Heart left ventricle (tissue), 16 donors: Measurements from ENCODE around the gene PHAF1. TPM values are rescaled to one million over a fixed set of nuclear protein-coding genes. Genes with fewer than 3 reads are reported as not detected.

Experiments
- ATAC-seq, 4 donors: fragments of 200-7000 bp; cut with Tn5 transposase; one replicate each; pipeline ENCODE4 v1.9.1; 2020 to 2022; ENCODE audit warnings: moderate library complexity in 4 of 4, mild to moderate bottlenecking in 3 of 4, moderate number of reproducible peaks in 1 of 4
- DNase-seq, 5 donors: peaks; one replicate each; pipeline ENCODE4 v3.0.0-alpha.2; 2020
- H3K27ac ChIP-seq, 12 donors: fragments of 200-600 bp; sonication (generic) in 4 of 12; one replicate each; pipeline versions ENCODE4 v1.5.0 to v1.8.0; 2016 to 2022; ENCODE audit warnings: mild to moderate bottlenecking in 2 of 12
- H3K27me3 ChIP-seq, 9 donors: fragments of 200-600 bp; sonication (generic) in 2 of 9; one replicate each; pipeline versions ENCODE4 v1.5.1 to v1.8.0; 2016 to 2022; ENCODE audit warnings: mild to moderate bottlenecking in 3 of 9
- H3K36me3 ChIP-seq, 9 donors: fragments of 200-600 bp; sonication (generic) in 2 of 9; one replicate each; pipeline versions ENCODE4 v1.5.0 to v1.8.0; 2018 to 2022; ENCODE audit warnings: mild to moderate bottlenecking in 2 of 9
- H3K4me1 ChIP-seq, 12 donors: fragments of 200-600 bp; sonication (generic) in 4 of 12; one replicate each; pipeline versions ENCODE4 v1.5.0 to v1.8.0; 2016 to 2022; ENCODE audit warnings: mild to moderate bottlenecking in 3 of 12
- H3K4me3 ChIP-seq, 12 donors: fragments of 200-600 bp; sonication (generic) in 4 of 12; one replicate each; pipeline versions ENCODE4 v1.5.0 to v1.8.0; 2017 to 2022; ENCODE audit warnings: mild to moderate bottlenecking in 9 of 12, moderate library complexity in 4 of 12
- H3K9me3 ChIP-seq, 12 donors: fragments of 200-600 bp; sonication (generic) in 4 of 12; one replicate each; pipeline versions ENCODE4 v1.5.0 to v1.8.0; 2016 to 2022; ENCODE audit warnings: mild to moderate bottlenecking in 1 of 12
- CTCF ChIP-seq, 12 donors: fragments of 200-600 bp; sonication (generic) in 4 of 12; IDR thresholded peaks; one replicate each; pipeline versions ENCODE4 v1.5.0 to v1.8.0; 2018 to 2022; ENCODE audit warnings: antibody characterized with exemption in 12 of 12, mild to moderate bottlenecking in 5 of 12
- POLR2A ChIP-seq, 2 donors: fragments of 450-650 bp; IDR thresholded peaks; one replicate each; pipeline ENCODE4 v1.6.1; 2017; ENCODE audit warnings: antibody characterized with exemption in 2 of 2, mild to moderate bottlenecking in 2 of 2, moderate library complexity in 2 of 2
- WGBS, 4 donors: extraction: QIAGEN DNeasy Blood & Tissue Kit in 2 of 4; methylation state at CpG; one replicate each; pipeline versions ENCODE4 v1.1.5 to v1.1.7; 2013 to 2018; 5-methylcytosine and 5-hydroxymethylcytosine counted together
- intact Hi-C, 10 donors: fragments of 100-400 bp; cut with DNase I; formaldehyde crosslinking; loops; one replicate each; pipeline versions ENCODE4 v1.11.1 to v1.14.2; 2022
- polyA plus RNA-seq, 2 donors: library from polyadenylated mRNA; stranded (reverse); fragments of 200-250 nt; gene quantifications; one replicate each; pipeline ENCODE4 v1.2.3, GENCODE V29; 2013
- total RNA-seq, 9 donors: library from RNA; depleted of rRNA in 2 of 9; stranded (reverse); fragments of >200 nt in 2 of 9; fragmentation: NEBNext Ultra II Directional in 3 of 9; extraction: Animal tissue kit (Norgen Biotek cat#: 25700) in 3 of 9; gene quantifications; one replicate each; pipeline versions ENCODE4 v1.1.0 to v1.2.4, GENCODE V29; 2016 to 2023
- donor health status: ischemic (EF 13 %, LVEDD 7.1; RV severe dilation, severe dysfunction).
- donor health status: healthy with polysubstance abuse.
- donor health status: DM: no; HTN: yes; CAD: no.
- donor health status: DM: no; HTN: no; CAD: no.
- donor health status: ischemic (EF 25% LVEDD 6.9; RV normal size, moderate dysfunction).
- donor health status: ischemic (EF 25% LVEDD 5.7; RV mildly dilated, moderate dysfunction).
- donor health status: healthy.
- donor health status: DM: yes; HTN: yes; CAD: no.
- donor health status: ischemic (EF 35%, LVEDD 5.7; RV mildly dilated, moderate dysfunction).
- donor health status: nonischemic (EF 11% LVEDD 7.7; RV severe dilation, severe dysfunction).
- donor health status: DM: yes; HTN: yes; CAD: no.
- donor health status: PGD.
- donor health status: ischemic (EF 29% LVEDD 5.4; RV normal size, mild dysfunction).
- donor health status: nonischemic (EF 23%, LVEDD 6.1; RV moderate dilation, normal function).

Gene PHAF1
- total and polyA plus RNA-seq, 11 donors, result 5.6 to 17.8 (median 11.6) TPM

GRCh38 chr16:67169011-67169451 is 59.3 kb downstream of the PHAF1 start:
- Histone ChIP-seq H3K4me3 (no peak overlapping the region), H3K9me3 (no peaks in the 10 kb centered on the region), H3K27me3 (peaks cover 0 to 38% (median 3%) of the 10 kb centered on the region in 9 donors), H3K36me3 (no peaks in the 10 kb centered on the region), H3K27ac (peak overlapping the region in 9 of 12 donors; percentile 89 to 98 (median 95)), H3K4me1 (peaks cover 0 to 60% (median 50%) of the 10 kb centered on the region in 12 donors)
- ATAC-seq (no peak), DNase-seq (no peak)
- intact Hi-C loops, result no loop called here
- no peak for TF ChIP-seq POLR2A (IDR thresholded peaks at IDR 0.05)
- no peak for TF ChIP-seq CTCF (IDR thresholded peaks at IDR 0.05)
- WGBS, 4 donors, result 56 to 69% (median 62%) methylated on average over 7 to 9 of the region's 9 CpGs

DNA sequence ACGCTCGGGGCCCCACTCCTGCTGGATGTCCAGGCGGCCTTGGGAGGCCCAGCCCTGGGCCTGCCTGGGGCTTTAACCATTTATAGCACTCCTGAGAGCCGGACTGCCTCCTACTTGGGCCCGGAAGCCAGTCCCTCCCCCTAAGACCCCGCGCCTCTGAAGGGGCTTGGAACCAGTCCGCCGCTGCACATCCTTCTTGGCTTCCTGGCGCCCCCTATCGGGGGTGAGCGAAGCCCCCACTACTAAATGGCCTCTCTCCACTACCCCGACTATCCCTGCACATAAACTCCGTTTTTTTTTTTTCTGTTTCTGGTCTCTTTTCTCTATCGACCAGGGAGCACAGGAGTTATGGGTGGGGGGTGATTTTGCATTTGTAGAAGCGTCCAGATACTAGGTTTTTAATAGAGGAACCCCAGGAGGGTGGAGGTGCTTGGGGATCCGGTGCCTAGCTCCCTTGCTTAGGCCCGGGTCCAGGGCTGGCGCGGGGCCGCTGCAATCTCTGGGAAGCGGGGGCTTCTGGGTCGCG is 60.0 kb downstream of the PHAF1 start:
- intact Hi-C loops, result loop anchor here in 3 of 10 donors (5.0 to 10.0 kb wide), 2 partner anchors 55 to 78 kb away; partner anchors contain the start of genes FHOD1 (in 2 of the 3) and SLC9A5 (in 2 of the 3)
- peaks cover under 1 to 60% (median 51%) of the 10 kb centered on the region in 12 donors for H3K4me1 ChIP-seq
- H3K9me3 ChIP-seq, result no peaks in the 10 kb centered on the region
- peak in 2 of 4 donors; percentile 0 to 8 for ATAC-seq
- DNase-seq, result peak in 1 of 5 donors; percentile 72
- TF ChIP-seq POLR2A (IDR thresholded peaks at IDR 0.05) (no peak), CTCF (IDR thresholded peaks at IDR 0.05) (peak; percentile 41 to 65 (median 58))
- peaks cover 0 to 36% (median 2%) of the 10 kb centered on the region in 9 donors for H3K27me3 ChIP-seq
- WGBS, 4 donors, result 7 to 16% (median 8%) methylated on average over 24 of the region's 24 CpGs
- no peaks in the 10 kb centered on the region for H3K36me3 ChIP-seq
- H3K27ac ChIP-seq, result peak overlapping the region; percentile 89 to 98 (median 95)
- H3K4me3 ChIP-seq, result peak overlapping the region; percentile 1 to 71 (median 57)

- intact Hi-C loops, result loop anchor here in 3 of 10 donors (5.0 to 10.0 kb wide), 2 partner anchors 56 to 77 kb away; partner anchors contain the start of genes FHOD1 (in 2 of the 3) and SLC9A5 (in 2 of the 3)
- WGBS, 4 donors, result 0 to 1% (median 1%) methylated on average over 26 to 50 of the region's 50 CpGs
- Histone ChIP-seq H3K4me1 (peaks cover 5 to 60% (median 50%) of the 10 kb centered on the region in 12 donors), H3K27ac (peak within 1 kb of the TSS; percentile 89 to 98 (median 95)), H3K9me3 (no peaks in the 10 kb centered on the region), H3K36me3 (peaks cover 0 to 6% (median 0%) of the 10 kb centered on the region in 9 donors), H3K27me3 (peaks cover 0 to 30% (median 0%) of the 10 kb centered on the region in 9 donors), H3K4me3 (peak within 1 kb of the TSS; percentile 30 to 71 (median 57))
- peak; percentile 88 to 93 (median 91) for DNase-seq
- ATAC-seq, result peak; percentile 48 to 77 (median 71)
- TF ChIP-seq CTCF (IDR thresholded peaks at IDR 0.05), result peak in 1 of 12 donors; percentile 1
- peak in 1 of 2 donors; percentile 16 for TF ChIP-seq POLR2A (IDR thresholded peaks at IDR 0.05)
These were observed 60.6 kb downstream of the PHAF1 start, which contains the start of gene NOL3 for GRCh38 chr16:67170168-67170948. TSS of gene NOL3 (plus strand) at chr16:67170538.
